ENCODE results near the gene MTIF2.
"Not testable (repeated sequence)": the region's sequence is repeated elsewhere in the genome, so short reads cannot be mapped to it uniquely, and the experiment has no call there.

Gene MTIF2

DNA sequence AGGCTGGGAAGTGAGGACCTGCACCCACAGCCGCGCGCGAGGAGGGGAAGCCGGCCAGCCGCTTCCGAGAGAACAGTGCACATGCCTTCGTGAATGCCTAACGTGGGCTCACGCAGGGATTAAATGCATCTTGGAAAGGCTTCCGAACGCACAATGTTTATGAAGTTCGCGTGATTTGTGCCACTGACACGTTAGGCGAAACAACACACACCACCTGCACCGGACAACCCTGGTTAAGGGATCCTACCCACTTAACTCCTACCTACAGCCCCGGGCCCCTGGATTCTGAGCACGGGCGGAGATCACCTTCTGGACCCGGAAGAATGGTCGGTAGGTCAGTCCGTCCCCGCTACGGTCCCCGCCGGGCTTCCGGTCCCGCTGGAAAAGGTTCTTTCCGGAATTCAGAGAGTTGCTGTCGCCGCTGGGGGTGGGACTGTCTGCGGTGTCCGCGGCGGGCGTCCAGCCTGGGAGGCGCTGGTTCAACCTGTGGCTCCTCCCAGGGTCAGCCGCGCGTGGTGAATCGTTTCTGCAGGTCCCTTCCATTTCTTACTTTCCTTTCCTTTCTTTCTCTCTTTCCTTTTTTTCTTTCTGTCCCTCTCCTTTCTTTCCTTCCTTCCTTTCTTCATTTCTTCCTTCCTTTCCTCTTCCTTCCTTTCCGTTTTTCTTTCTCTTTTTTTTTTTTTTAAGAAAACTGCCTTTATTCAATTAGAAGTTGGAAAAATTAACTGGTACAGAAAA is at the start of gene MTIF2:
Gene MTIF2 (minus strand): TSS at position 325 of the 738 bp plus-strand sequence. CDS start 5,373 bp downstream, outside the sequence.
- DNase-seq: peak; percentile 96

DNA sequence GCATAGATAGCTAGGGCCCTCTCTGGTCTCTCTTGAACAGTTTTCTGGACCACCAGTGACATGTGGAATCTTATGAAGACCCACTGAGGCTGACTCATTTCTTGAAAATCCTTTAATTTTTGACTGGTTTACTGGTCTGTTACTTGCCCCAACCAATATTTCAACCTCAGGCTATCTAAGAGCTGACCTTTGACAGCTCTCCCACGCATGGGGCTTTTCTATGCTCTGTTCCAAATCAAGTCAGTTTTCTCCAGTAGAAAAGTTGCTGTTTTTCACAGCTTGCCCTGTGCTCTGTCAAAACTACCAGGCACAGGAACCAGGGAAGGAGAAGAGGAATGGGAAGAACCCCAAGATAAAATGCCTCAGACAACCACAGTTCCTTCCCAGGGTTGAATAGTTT is 46.0 kb upstream of the MTIF2 start:
- no peak for DNase-seq

DNA sequence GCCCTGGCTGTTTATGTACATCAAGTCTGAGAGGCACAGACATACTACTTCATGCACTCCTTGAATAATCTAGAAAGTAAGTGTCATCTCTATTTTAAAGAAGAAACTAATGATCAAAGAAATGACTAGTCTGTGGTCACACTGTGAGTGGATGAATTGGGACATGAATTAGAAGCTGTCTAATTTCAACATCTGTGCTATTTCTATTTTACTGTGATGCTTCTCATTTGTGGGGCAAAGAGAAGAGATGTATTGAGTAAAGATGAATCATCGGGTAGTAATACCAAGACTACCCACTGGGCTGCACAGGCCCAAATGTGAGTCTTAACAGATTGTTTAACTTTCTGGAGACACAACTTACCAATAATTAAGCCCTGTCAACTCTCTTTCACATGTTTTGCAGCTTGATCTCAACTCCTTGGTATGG is 42.4 kb upstream of the MTIF2 start:
- DNase-seq: peak; percentile 34 to 51

DNA sequence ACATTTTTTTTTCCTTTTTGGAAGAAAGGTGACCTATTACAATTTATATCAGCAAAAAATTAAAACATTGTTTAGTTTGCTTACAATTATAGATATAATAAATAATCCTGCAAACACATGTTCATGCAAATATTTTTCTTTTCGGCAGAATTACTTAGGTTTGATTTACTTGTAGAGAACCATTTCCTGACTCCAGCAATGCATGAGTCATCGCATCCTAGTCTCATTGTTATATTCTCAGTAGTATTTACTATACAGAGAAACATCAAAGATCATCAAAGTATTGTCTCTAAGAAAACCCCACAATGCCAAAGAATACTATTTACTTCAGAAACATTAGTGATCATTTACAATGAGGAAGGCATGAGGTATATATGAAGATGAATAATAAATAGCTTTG is 40.4 kb upstream of the MTIF2 start:
- DNase-seq: no peak

GRCh38 chr2:55302241-55302640 is 33.2 kb upstream of the MTIF2 start:
- DNase-seq: no peak

DNA sequence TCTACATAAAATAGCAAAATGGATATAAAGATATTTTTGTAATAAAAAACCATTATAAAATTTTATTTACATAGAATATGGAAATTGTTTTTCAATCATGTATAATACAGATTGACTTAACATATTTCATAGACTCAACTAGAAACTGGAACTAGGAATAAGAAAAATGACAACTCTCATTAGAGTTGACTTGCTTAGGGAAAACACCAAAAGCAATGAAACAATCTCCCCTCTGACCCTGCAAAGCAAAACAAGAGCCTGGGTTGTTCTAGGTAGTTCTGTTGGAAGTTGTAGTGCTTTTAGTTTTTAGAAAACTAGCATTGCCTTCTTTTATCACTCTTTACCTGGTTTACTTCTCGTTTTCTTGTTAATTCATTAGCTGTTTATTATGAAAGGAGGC is 32.2 kb upstream of the MTIF2 start:
- DNase-seq: no peak

DNA sequence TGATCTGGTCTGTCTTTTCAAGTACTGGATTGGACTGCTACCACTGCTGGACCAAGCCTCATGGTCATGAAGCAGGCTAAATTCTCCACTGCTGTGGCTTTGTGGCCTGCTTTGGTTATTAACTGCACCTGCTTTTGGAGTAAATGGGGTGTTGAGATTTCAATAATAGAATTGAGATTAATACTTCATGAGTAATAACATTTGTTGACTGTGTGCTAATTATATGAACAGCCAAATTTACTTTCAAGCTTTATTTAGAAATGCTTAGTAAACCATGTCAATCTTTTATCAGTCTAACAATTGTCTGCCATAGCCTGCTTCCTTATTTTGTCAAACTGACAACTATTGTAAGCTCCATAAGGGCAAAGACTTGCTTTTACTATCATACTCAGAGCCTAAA is 27.4 kb upstream of the MTIF2 start:
- no peak for DNase-seq

DNA sequence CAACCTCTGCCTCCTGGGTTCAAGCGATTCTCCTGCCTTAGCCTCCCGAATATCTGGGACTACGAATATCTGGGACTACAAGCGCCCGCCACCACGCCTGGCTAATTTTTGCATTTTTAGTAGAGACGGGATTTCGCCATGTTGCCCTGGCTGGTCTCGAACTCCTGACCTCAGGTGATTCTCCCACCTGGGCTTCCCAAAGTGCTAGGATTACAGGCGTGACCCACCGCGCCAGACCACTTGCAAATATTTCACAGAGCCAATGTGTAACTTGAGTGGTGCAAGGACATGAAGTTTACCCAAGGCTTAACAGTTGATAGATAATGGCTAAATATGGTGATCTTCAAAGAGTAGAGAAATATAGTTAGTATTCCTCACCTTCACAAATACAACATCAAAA is 14.1 kb upstream of the MTIF2 start:
- DNase-seq: no peak

- DNase-seq: peak; percentile 88 to 91
Observed at GRCh38 chr2:55282110-55282917, 13.3 kb upstream of the MTIF2 start.

DNA sequence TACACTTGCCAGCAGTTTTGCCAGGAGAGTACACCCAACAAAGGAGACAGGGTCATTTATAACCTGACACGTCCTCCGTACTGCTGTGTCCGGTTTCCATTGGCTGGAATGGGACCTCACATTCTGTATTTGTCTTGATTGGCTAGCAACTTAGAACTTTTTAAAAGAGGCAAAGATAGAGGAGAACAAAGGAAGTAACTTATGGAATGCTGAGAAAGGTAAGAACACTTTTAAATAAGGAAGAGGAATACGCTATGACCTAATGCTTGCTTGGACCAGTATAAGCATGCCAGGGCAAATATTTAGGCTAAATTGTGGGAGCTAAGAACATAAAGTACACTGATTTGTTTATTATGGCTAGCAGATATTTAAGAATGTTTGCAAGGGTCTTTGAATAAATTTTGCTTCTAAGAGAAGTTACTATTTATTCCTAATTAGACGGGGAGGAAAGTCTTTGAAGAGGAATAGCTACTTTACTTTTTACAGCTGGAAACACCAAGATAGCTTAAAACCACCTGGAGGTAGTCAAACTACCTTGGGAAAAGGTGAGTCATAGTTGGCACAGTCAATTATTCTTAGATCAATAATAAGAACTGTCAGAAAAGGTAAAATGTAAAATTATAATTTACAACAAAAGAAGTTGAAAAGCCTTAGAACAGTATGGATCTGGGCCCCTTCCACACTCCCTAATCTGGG is 12.0 kb upstream of the MTIF2 start:
- DNase-seq: not testable (repeated sequence)

- DNase-seq: not testable (repeated sequence)
Observed at GRCh38 chr2:55279859-55280424, 10.9 kb upstream of the MTIF2 start.

DNA sequence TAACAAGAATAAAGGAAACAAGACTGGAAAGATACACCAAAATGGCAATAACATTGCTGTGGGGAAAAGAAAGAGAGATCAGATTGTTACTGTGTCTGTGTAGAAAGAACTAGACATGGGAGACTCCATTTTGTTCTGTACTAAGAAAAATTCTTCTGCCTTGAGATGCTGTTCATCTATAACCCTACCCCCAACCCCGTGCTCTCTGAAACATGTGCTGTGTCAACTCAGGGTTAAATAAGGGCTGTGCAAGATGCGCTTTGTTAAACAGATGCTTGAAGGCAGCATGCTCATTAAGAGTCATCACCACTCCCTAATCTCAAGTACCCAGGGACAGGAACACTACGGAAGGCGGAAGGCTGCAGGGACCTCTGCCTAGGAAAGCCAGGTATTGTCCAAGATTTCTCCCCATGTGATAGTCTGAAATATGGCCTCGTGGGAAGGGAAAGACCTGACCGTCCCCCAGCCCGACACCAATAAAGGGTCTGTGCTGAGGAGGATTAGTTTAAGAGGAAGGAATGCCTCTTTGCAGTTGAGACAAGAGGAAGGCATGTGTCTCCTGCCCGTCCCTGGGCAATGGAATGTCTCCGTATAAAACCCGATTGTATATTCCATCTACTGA is 10.3 kb upstream of the MTIF2 start:
- not testable (repeated sequence) for DNase-seq

DNA sequence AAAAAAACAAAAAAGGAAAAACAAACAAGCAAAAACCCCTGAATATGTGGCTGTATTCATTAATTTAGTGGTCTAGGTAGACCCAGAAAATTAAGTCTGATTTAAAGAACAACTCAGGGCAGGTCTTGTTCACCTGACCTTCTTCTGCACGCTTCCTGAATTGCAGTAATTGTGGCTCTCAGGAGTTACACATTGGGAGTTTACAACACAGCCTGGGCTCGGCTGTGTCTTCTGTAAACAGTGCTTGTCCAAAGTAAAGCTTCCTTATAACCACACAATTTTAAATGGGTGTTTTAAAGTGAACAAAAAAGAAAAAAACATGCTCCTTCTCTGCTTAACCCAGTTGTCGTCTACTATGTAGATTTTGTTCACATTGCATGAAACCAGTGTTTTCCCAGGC is 8.3 kb upstream of the MTIF2 start:
- no peak for DNase-seq

GRCh38 chr2:55274346-55274745 is 5.3 kb upstream of the MTIF2 start:
- DNase-seq: not testable (repeated sequence)

- no peak for DNase-seq
Observed at GRCh38 chr2:55269645-55269990, 587 bp upstream of the MTIF2 start.

DNA sequence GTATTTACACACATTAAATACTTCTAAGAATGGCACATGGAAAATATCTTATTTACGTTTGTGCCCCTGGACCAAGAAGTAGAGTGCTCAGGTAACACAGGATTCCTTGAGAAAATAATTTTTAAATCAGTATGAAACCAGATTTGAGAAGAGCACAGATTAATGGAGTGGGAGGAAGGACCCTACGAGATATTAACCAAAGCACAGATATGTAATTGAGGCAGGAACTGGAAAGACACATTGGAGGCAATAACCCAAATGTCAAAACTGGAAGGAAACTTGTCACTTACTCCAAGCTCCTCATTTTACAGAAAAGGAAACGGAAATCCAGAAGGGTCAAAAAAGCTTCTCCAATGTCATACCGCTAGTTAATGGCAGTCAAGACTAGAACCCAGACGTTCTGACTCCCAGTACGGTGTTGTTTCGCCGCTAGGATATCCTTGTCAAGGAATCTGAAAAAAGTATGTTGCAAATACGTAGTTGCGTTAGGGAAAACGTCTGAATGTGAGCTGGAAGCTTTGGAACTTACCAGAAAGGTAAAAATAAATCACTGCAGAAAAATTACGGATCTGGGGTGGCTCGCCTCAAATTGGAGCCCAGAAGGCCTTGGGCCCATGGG is 634 bp downstream of the MTIF2 start:
- DNase-seq: no peak

DNA sequence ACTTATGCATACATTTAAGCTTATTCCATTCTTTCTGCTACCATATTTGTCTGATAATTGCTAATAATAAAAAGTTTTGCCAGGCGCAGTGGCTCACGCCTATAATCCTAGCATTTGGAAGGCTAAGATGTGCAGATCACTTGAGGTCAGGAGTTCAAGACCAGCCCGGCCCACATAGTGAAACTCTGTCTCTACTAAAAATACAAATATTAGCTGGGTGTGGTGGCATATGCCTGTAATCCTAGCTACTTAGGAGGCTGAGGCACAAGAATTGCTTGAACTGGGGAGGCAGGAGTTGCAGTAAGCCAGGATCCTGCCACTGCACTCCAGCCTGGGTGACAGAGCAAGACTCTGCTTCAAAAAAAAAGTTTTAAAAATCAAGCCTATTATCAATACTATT is 9.4 kb downstream of the MTIF2 start:
- DNase-seq: not testable (repeated sequence)

DNA sequence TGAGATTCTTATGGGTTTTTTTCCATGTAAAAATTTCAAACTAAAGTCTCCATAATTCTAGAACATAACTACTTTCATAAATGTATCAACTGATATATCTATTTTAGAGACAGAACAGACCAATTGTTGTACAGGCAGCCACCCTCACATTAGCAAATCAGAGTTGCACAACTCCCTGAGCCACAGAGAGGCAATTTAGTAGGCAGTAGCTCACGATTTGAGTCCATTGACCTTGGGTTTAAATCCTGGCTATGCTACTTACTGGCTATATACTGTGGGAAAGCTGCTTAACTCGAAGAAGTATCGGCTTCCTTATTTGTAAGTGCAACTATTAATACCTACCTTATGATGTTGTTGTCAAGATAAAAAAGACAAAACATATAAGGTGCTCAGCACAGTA is 16.2 kb downstream of the MTIF2 start:
- DNase-seq: no peak

DNA sequence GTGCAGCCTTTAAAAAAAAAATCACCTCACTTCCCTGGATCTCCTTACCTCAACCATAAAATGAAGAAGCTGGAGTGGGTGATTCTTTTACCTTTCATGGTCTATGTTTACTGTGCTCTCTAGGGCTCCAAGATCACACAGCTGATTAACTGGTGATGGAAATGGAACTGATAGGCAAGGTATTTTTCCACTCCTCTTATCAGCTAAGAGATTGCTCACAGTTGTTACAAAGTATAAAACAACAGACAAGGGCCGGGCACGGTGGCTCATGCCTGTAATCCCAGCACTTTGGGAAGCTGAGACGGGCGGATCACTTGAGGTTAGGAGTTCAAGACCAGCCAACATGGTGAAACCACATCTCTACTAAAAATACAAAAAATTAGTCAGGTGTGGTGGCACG is 22.0 kb downstream of the MTIF2 start:
- DNase-seq: no peak

- no peak for DNase-seq
Observed at GRCh38 chr2:55245411-55245810, 23.6 kb downstream of the MTIF2 start.

DNA sequence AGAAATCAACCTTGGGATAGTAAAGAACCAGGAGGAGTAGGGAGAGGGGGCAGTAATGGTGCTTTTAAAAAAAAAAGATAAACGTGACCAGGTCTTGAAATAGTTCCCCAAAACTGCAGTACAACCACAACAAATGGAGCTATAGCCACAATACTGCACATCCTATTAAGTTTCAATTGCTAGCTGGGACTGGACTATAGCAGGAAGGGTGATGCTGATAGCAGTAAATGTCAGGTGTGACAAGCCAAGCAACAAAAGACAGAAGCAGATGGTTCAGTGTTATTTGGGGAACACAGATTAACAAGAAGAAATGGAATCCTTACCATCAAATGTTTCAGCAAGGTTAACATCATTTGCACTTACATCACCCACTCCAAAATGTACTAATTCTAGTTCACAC is 26.4 kb downstream of the MTIF2 start:
- no peak for DNase-seq

DNA sequence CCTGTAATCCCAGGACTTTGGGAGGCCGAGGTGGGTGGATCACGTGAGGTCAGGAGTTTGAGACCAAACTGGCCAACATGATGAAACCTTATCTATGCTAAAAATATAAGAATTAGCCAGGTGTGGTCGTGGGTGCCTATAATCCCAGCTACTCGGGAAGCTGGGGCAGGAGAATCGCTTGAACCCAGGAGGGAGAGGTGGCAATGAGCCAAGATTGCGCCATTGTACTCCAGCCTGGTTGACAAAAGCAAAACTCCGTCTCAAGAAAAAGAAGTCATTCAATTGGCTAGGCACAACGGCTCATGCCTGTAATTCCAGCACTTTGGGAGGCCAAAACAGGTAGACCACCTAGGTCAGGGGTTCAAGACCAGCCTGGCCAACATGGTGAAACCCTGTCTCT is 27.4 kb downstream of the MTIF2 start:
- DNase-seq: not testable (repeated sequence)

All from activated T-cell treated with anti-CD3 and anti-CD28 coated beads, Interleukin-2, amount 50 U/mL, for 48 hours (primary cell).